A673 (cell line): ENCODE measurements around the gene NDUFA13. TPM values are rescaled to one million over a fixed set of nuclear protein-coding genes. Genes with fewer than 3 reads are reported as not detected.

Experiments
- Bru-seq: library from RNA; stranded (reverse); fragments of 400-500 nt; gene quantifications from one replicate; lab custom pipeline; 2021; lab: Mats Ljungman, UMichigan
- BruChase-seq, 2 experiments: library from RNA; stranded (reverse); fragments of 400-500 nt; gene quantifications; one replicate each; lab custom pipeline; 2021; lab: Mats Ljungman, UMichigan
- BruUV-seq: library from RNA; stranded (reverse); fragments of 400-500 nt; replicated peaks from 2 replicates; lab custom pipeline; 2021; lab: Mats Ljungman, UMichigan
- CTCF ChIA-PET: fragments of 300-600 bp; sonication (Branson Sonifier 250); formaldehyde crosslinking; loops from one replicate; lab custom pipeline; 2022; ENCODE audit warnings: antibody characterized with exemption; lab: Charles Lee
- POLR2A ChIA-PET: fragments of 300-600 bp; sonication (Branson Sonifier 250); formaldehyde crosslinking; loops from one replicate; lab custom pipeline; 2022; ENCODE audit warnings: antibody characterized with exemption; ENCODE audit not compliant: low non-redundant PET; lab: Charles Lee
- DNase-seq: peaks from one replicate; pipeline ENCODE4 v3.0.0-alpha.2; 2015; ENCODE audit warnings: low spot score
- H3K27ac ChIP-seq: fragments of 200-600 bp; sonication (generic); 2 replicates; pipeline ENCODE4 v1.5.1; 2016; ENCODE audit warnings: mixed run types, low read depth, mild to moderate bottlenecking, mixed read lengths, antibody characterized with exemption, low read length; ENCODE audit not compliant: poor library complexity, severe bottlenecking
- H3K27me3 ChIP-seq: fragments of 200-600 bp; sonication (generic); replicated peaks from 2 replicates; pipeline ENCODE4 v1.6.1; 2017; ENCODE audit warnings: mixed run types, low read depth, mild to moderate bottlenecking, mixed read lengths, antibody characterized with exemption, low read length; ENCODE audit not compliant: insufficient read depth, poor library complexity
- H3K36me3 ChIP-seq: fragments of 200-600 bp; sonication (generic); 2 replicates; pipeline ENCODE4 v1.6.1; 2016; ENCODE audit warnings: mixed run types, mild to moderate bottlenecking, mixed read lengths, antibody characterized with exemption, low read length; ENCODE audit not compliant: insufficient read depth, poor library complexity, severe bottlenecking
- H3K4me1 ChIP-seq: fragments of 200-600 bp; sonication (generic); 2 replicates; pipeline ENCODE4 v1.6.1; 2017; ENCODE audit warnings: mixed run types, mild to moderate bottlenecking, mixed read lengths, antibody characterized with exemption, low read length; ENCODE audit not compliant: insufficient read depth, poor library complexity, severe bottlenecking
- H3K4me3 ChIP-seq: fragments of 200-600 bp; sonication (generic); 2 replicates; pipeline ENCODE4 v1.5.1; 2016; ENCODE audit warnings: low read depth, mixed run types, mild to moderate bottlenecking, mixed read lengths, low read length; ENCODE audit not compliant: poor library complexity, severe bottlenecking
- H3K9me3 ChIP-seq: fragments of 200-600 bp; sonication (generic); 2 replicates; pipeline ENCODE4 v1.6.1; 2016; ENCODE audit warnings: mixed run types, low read depth, mild to moderate bottlenecking, mixed read lengths, antibody characterized with exemption, low read length; ENCODE audit not compliant: poor library complexity, severe bottlenecking
- CTCF ChIP-seq: fragments of 300-800, 200-600 bp; sonication (generic); conservative IDR thresholded peaks from 2 replicates; pipeline ENCODE4 v1.5.1; 2017; ENCODE audit warnings: low read depth, mild to moderate bottlenecking, antibody characterized with exemption, low read length, moderate library complexity, mixed read lengths
- EZH2 ChIP-seq: fragments of 200-600 bp; sonication (generic); IDR thresholded peaks from 2 replicates; pipeline ENCODE4 v1.6.1; 2017; ENCODE audit warnings: borderline replicate concordance, low read depth, mild to moderate bottlenecking, mixed read lengths, antibody characterized with exemption, low read length; ENCODE audit not compliant: poor library complexity, severe bottlenecking
- intact Hi-C: fragments of 100-400 bp; cut with micrococcal nuclease; formaldehyde crosslinking; loops from one replicate; pipeline ENCODE4 v1.10.0; 2022; ENCODE audit not compliant: unreplicated experiment
- long read RNA-seq: library from polyadenylated mRNA; stranded (forward); transcript quantifications from one replicate; pipeline ENCODE4 v2.0.0, GENCODE V29; 2022
- total RNA-seq: library from RNA; stranded (reverse); gene quantifications from 2 replicates; pipeline ENCODE4 v1.2.3, GENCODE V29; 2021

Gene NDUFA13
- total RNA-seq = 421 and 431 TPM in 2 replicates
- percentile 94 among the genes with signal in this experiment for Bru-seq, nascent RNA
- BruChase-seq, experiment 1, labeled RNA remaining after a 2-hour chase = percentile 88 among the genes with signal in this experiment
- BruChase-seq, experiment 2, labeled RNA remaining after a 6-hour chase = percentile 96 among the genes with signal in this experiment
- long read RNA-seq, transcript NDUFA13-204 (5 exons, 991 nt) = major isoform, 505 of 505 reads
- long read RNA-seq, partial matches to known transcripts = 0 of 505 reads
- long read RNA-seq, other reads (novel, unspliced or antisense) = 0 of 505 reads

GRCh38 chr19:19515642-19516519 is at the start of gene NDUFA13:
TSS of gene NDUFA13 (plus strand) at chr19:19516225. CDS start at chr19:19516239, 14 bp downstream.
- Histone ChIP-seq H3K4me1 (peaks cover 5% of the 10 kb centered on the region), H3K36me3 (peaks cover 21% of the 10 kb centered on the region), H3K27ac (peak within 1 kb of the TSS; percentile 89), H3K27me3 (no peaks in the 10 kb centered on the region), H3K9me3 (no peaks in the 10 kb centered on the region), H3K4me3 (peak within 1 kb of the TSS; percentile 76)
- POLR2A ChIA-PET = no interaction called here
- DNase-seq = peak; percentile 95
- BruUV-seq = TSS peak; percentile 88
- intact Hi-C loops = no loop called here
- CTCF ChIA-PET = interaction anchor here (1.0 kb wide), 1 partner anchor 15 kb away, joined by 3 read pairs; no protein-coding TSS in a partner anchor
- TF ChIP-seq EZH2 (no peak), CTCF (no peak)

GRCh38 chr19:19468424-19469050 is 47.5 kb upstream of the NDUFA13 start:
- H3K4me3 ChIP-seq = no peak overlapping the region
- H3K4me1 ChIP-seq = peaks cover 10% of the 10 kb centered on the region
- POLR2A ChIA-PET = no interaction called here
- CTCF ChIA-PET = no interaction called here
- no peaks in the 10 kb centered on the region for H3K27me3 ChIP-seq
- peaks cover 36% of the 10 kb centered on the region for H3K36me3 ChIP-seq
- TSS peak; percentile 26 for BruUV-seq
- TF ChIP-seq EZH2 (no peak), CTCF (no peak)
- H3K9me3 ChIP-seq = peaks cover 28% of the 10 kb centered on the region
- DNase-seq = peak; percentile 38
- no peak overlapping the region for H3K27ac ChIP-seq
- intact Hi-C loops = no loop called here

- BruUV-seq = no TSS peak
- intact Hi-C loops = no loop called here
- Histone ChIP-seq H3K27ac (no peak overlapping the region), H3K27me3 (no peaks in the 10 kb centered on the region), H3K4me1 (no peaks in the 10 kb centered on the region), H3K9me3 (peaks cover 28% of the 10 kb centered on the region), H3K4me3 (no peak overlapping the region), H3K36me3 (peaks cover 29% of the 10 kb centered on the region)
- ChIA-PET POLR2A (no interaction called here), CTCF (no interaction called here)
- TF ChIP-seq EZH2 (no peak), CTCF (no peak)
- DNase-seq = no peak
These were observed 45.4 kb upstream of the NDUFA13 start for GRCh38 chr19:19470579-19470978.
